K562 (cell line): ENCODE results near the gene KIAA0319L.

Experiments used
- CTCF ChIP-seq, 3 experiments: IDR thresholded peaks in 2 of 3; conservative IDR thresholded peaks in 1 of 3; 2 replicates each; pipeline ENCODE4 v1.5.1; 2011 to 2012; ENCODE audit warnings: low read length in 3 of 3, mild to moderate bottlenecking in 3 of 3, control low read depth in 2 of 3, improper control_type of control experiment in 1 of 3, inconsistent platforms in 1 of 3, low read depth in 1 of 3, mixed read lengths in 1 of 3, moderate library complexity in 1 of 3; ENCODE audit not compliant: insufficient read depth in 2 of 3
- RBM15 ChIP-seq: fragments of 200-400 bp; formaldehyde crosslinking; IDR thresholded peaks from 2 replicates; pipeline ENCODE4 v1.6.1; 2018; ENCODE audit warnings: mild to moderate bottlenecking, low read length, moderate library complexity; ENCODE audit not compliant: insufficient read depth

GRCh38 chr1:35449334-35450008 is 107.7 kb downstream of the KIAA0319L start:
- no peak for TF ChIP-seq CTCF (IDR thresholded peaks at IDR 0.05 in 2 of 3, conservative IDR thresholded peaks at IDR 0.05 in 1 of 3; ENCODE audit: insufficient read depth in 2 of 3, low read depth in 1 of 3, low read length in 3 of 3)
- TF ChIP-seq RBM15 = no peak
